Endothelial cell of umbilical vein (primary cell): ENCODE results near the gene PRSS48. TPM values are rescaled to one million over a fixed set of nuclear protein-coding genes. Genes with fewer than 3 reads are reported as not detected.

Experiments
- BruUV-seq: library from RNA; stranded (reverse); fragments of 400-500 nt; replicated peaks from 2 replicates; lab custom pipeline; 2021; lab: Mats Ljungman, UMichigan
- CTCF ChIA-PET: fragments of 300-600, 350-600 bp; sonication (Branson Sonifier 250); formaldehyde crosslinking; loops from one replicate; lab custom pipeline; 2021; ENCODE audit warnings: antibody characterized with exemption, inconsistent platforms; lab: Charles Lee
- POLR2A ChIA-PET: fragments of 300-600, 350-600 bp; sonication (Branson Sonifier 250); formaldehyde crosslinking; loops from one replicate; lab custom pipeline; 2021; ENCODE audit warnings: antibody characterized with exemption, inconsistent platforms; lab: Charles Lee
- DNase-seq: peaks from one replicate; pipeline ENCODE4 v3.0.0-alpha.2; 2011; ENCODE audit warnings: low read depth, low spot score
- FAIRE-seq: peaks from 2 replicates; lab custom pipeline; 2011; peaks lifted over from hg19 to GRCh38; lab: Jason Lieb, UNC
- H2AFZ ChIP-seq: 2 replicates; pipeline ENCODE4 v1.6.0; 2012; ENCODE audit warnings: low read depth, low read length, control low read depth, inconsistent platforms
- H3K27ac ChIP-seq: 2 replicates; pipeline ENCODE4 v1.5.1; 2011; ENCODE audit warnings: low read depth, mild to moderate bottlenecking, control low read depth, low read length, moderate library complexity; ENCODE audit not compliant: insufficient read depth
- H3K27me3 ChIP-seq, 2 experiments: 2 replicates each; pipeline versions ENCODE4 v1.6.0 to v1.6.1; 2011; ENCODE audit warnings: low read length in 2 of 2, mixed read lengths in 1 of 2; ENCODE audit not compliant: control insufficient read depth in 2 of 2, insufficient read depth in 2 of 2
- H3K36me3 ChIP-seq, 2 experiments: 2 replicates in 1 of 2; 3 replicates in 1 of 2; pipeline ENCODE4 v1.5.1; 2011; ENCODE audit warnings: low read length in 2 of 2, mild to moderate bottlenecking in 1 of 2, moderate library complexity in 1 of 2; ENCODE audit not compliant: control insufficient read depth in 2 of 2, insufficient read depth in 2 of 2; ENCODE audit errors: extremely low read depth in 1 of 2
- H3K4me1 ChIP-seq: 3 replicates; pipeline ENCODE4 v1.5.1; 2011; ENCODE audit warnings: mild to moderate bottlenecking, low read length; ENCODE audit not compliant: control insufficient read depth, insufficient read depth; ENCODE audit errors: extremely low read depth
- H3K4me2 ChIP-seq: 2 replicates; pipeline ENCODE4 v1.6.1; 2011; ENCODE audit warnings: low read length, control low read depth, mixed read lengths; ENCODE audit not compliant: insufficient read depth
- H3K4me3 ChIP-seq, 3 experiments: fragments of 200-600 bp in 1 of 3; sonication (generic), shearing (Covaris generic) in 1 of 3; replicated peaks in 1 of 3; 2 replicates each; pipeline ENCODE4 v1.5.1; 2011 to 2016; ENCODE audit warnings: control low read depth in 3 of 3, low read length in 3 of 3, mild to moderate bottlenecking in 2 of 3, inconsistent platforms in 1 of 3, low read depth in 1 of 3, moderate library complexity in 1 of 3; ENCODE audit not compliant: insufficient read depth in 1 of 3
- H3K79me2 ChIP-seq: 2 replicates; pipeline ENCODE4 v1.6.0; 2012; ENCODE audit warnings: low read length, inconsistent platforms; ENCODE audit not compliant: control insufficient read depth, insufficient read depth
- H3K9ac ChIP-seq: replicated peaks from 2 replicates; pipeline ENCODE3; 2011; ENCODE audit warnings: low read length, control low read depth; ENCODE audit not compliant: insufficient read depth; ENCODE audit errors: extremely low read depth
- H3K9me1 ChIP-seq: replicated peaks from 3 replicates; pipeline ENCODE4 v1.6.0; 2011; ENCODE audit warnings: mild to moderate bottlenecking, low read length; ENCODE audit not compliant: control insufficient read depth, insufficient read depth; ENCODE audit errors: extremely low read depth
- H3K9me3 ChIP-seq: replicated peaks from 2 replicates; pipeline ENCODE4 v1.5.1; 2012; ENCODE audit warnings: low read length, inconsistent platforms; ENCODE audit not compliant: control insufficient read depth, insufficient read depth
- H4K20me1 ChIP-seq: replicated peaks from 2 replicates; pipeline ENCODE3; 2011; ENCODE audit warnings: mild to moderate bottlenecking, low read length; ENCODE audit not compliant: control insufficient read depth, insufficient read depth; ENCODE audit errors: extremely low read depth
- EZH2 ChIP-seq: IDR thresholded peaks from 2 replicates; pipeline ENCODE4 v1.6.1; 2012; ENCODE audit warnings: borderline replicate concordance, low read depth, mild to moderate bottlenecking, moderate library complexity, low read length, inconsistent platforms; ENCODE audit not compliant: severe bottlenecking
- FOS ChIP-seq: IDR thresholded peaks from 2 replicates; pipeline ENCODE4 v1.6.1; 2011; ENCODE audit warnings: mild to moderate bottlenecking, low read length, moderate library complexity, borderline replicate concordance; ENCODE audit not compliant: insufficient read depth
- GATA2 ChIP-seq: IDR thresholded peaks from 2 replicates; pipeline ENCODE4 v1.7.0; 2011; ENCODE audit warnings: low read depth, mild to moderate bottlenecking, moderate library complexity, mixed read lengths, low read length; ENCODE audit not compliant: insufficient read length, insufficient read depth
- JUN ChIP-seq: IDR thresholded peaks from 2 replicates; pipeline ENCODE4 v1.6.1; 2011; ENCODE audit warnings: borderline replicate concordance, low read depth; ENCODE audit not compliant: insufficient read length, insufficient read depth
- MYC ChIP-seq: IDR thresholded peaks from one replicate; pipeline ENCODE4 v1.6.1; 2011; ENCODE audit warnings: mild to moderate bottlenecking, low read depth, low read length
- POLR2A ChIP-seq: IDR thresholded peaks from 2 replicates; pipeline ENCODE4 v1.6.1; 2012; ENCODE audit warnings: low read depth, mild to moderate bottlenecking, control low read depth, low read length
- POLR2AphosphoS5 ChIP-seq: IDR thresholded peaks from 2 replicates; pipeline ENCODE4 v1.6.1; 2012; ENCODE audit warnings: low read depth, mild to moderate bottlenecking, control low read depth, low read length, moderate library complexity; ENCODE audit not compliant: insufficient read depth
- dilution Hi-C: fragments of 300-500 bp; cut with MboI; formaldehyde crosslinking; loops from one replicate; pipeline ENCODE4 v1.15.0; 2019; ENCODE audit warnings: low sequenced_read_pairs; ENCODE audit not compliant: extremely low pct_ligation_motif_present
- intact Hi-C: fragments of 100-400 bp; cut with micrococcal nuclease; formaldehyde crosslinking; loops from one replicate; pipeline ENCODE4 v1.10.0; 2022
- polyA plus RNA-seq, 4 experiments: library from polyadenylated mRNA; depleted of rRNA in 3 of 4; stranded (reverse) in 3 of 4; unstranded in 1 of 4; fragments of >200 nt; gene quantifications; 2 replicates each; pipeline versions ENCODE4 v1.2.1 to v1.2.3, GENCODE V29; 2011 to 2012; ENCODE audit warnings: missing spikeins in 1 of 4
- total RNA-seq: library from RNA; stranded (reverse); gene quantifications from 2 replicates; pipeline ENCODE4 v1.2.3, GENCODE V29; 2021
- TF ChIP-seq, protein P1 (sequence below): IDR thresholded peaks from 2 replicates; pipeline ENCODE4 v1.6.1; 2011; ENCODE audit not compliant: insufficient read depth, insufficient read length
- TF ChIP-seq, protein P2 (sequence below), 2 donors: IDR thresholded peaks; 1 replicate in 1 of 2; 2 replicates in 1 of 2; pipeline ENCODE4 v1.5.1; 2011; ENCODE audit warnings: low read length in 2 of 2, mild to moderate bottlenecking in 2 of 2, moderate library complexity in 2 of 2, control low read depth in 1 of 2, inconsistent platforms in 1 of 2, low read depth in 1 of 2; ENCODE audit not compliant: insufficient read depth in 1 of 2; ENCODE audit errors: extremely low read depth in 1 of 2

Gene PRSS48
- total and polyA plus RNA-seq, 2 donors (not counting 3 experiments of a cell fraction or from before 2014, with no cell fraction given), result not detected

GRCh38 chr4:151239608-151240007 lies 37.4 kb upstream of the PRSS48 start:
- no peak overlapping the region for H3K27ac ChIP-seq
- DNase-seq, result no peak
- intact Hi-C loops, result no loop called here
- H3K4me3 ChIP-seq, result no peak overlapping the region
- no peak overlapping the region for H3K9ac ChIP-seq
- no peak overlapping the region for H2AFZ ChIP-seq
- no peaks in the 10 kb centered on the region for H4K20me1 ChIP-seq
- CTCF ChIA-PET, result interaction anchor here (0.7 to 2.2 kb wide), 5 partner anchors 86 to 364 kb away, joined by 3 to 8 read pairs (median 4); no protein-coding TSS in a partner anchor
- TF ChIP-seq JUN (no peak), POLR2AphosphoS5 (no peak), FOS (no peak), EZH2 (no peak), GATA2 (no peak), MYC (no peak), POLR2A (no peak)
- TF ChIP-seq, protein P1, sequence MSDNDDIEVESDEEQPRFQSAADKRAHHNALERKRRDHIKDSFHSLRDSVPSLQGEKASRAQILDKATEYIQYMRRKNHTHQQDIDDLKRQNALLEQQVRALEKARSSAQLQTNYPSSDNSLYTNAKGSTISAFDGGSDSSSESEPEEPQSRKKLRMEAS, result no peak
- TF ChIP-seq, protein P2, sequence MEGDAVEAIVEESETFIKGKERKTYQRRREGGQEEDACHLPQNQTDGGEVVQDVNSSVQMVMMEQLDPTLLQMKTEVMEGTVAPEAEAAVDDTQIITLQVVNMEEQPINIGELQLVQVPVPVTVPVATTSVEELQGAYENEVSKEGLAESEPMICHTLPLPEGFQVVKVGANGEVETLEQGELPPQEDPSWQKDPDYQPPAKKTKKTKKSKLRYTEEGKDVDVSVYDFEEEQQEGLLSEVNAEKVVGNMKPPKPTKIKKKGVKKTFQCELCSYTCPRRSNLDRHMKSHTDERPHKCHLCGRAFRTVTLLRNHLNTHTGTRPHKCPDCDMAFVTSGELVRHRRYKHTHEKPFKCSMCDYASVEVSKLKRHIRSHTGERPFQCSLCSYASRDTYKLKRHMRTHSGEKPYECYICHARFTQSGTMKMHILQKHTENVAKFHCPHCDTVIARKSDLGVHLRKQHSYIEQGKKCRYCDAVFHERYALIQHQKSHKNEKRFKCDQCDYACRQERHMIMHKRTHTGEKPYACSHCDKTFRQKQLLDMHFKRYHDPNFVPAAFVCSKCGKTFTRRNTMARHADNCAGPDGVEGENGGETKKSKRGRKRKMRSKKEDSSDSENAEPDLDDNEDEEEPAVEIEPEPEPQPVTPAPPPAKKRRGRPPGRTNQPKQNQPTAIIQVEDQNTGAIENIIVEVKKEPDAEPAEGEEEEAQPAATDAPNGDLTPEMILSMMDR (IDR thresholded peaks at IDR 0.05; ENCODE audit: extremely low read depth in 1 of 2, insufficient read depth in 1 of 2, low read depth in 1 of 2, low read length in 2 of 2), result no peak
- no peaks in the 10 kb centered on the region for H3K36me3 ChIP-seq
- H3K27me3 ChIP-seq, result no peaks in the 10 kb centered on the region
- dilution Hi-C loops, result no loop called here
- H3K9me3 ChIP-seq, result no peaks in the 10 kb centered on the region
- no peaks in the 10 kb centered on the region for H3K9me1 ChIP-seq
- no TSS peak for BruUV-seq
- POLR2A ChIA-PET, result interaction anchor here (0.6 kb wide), 1 partner anchor 12 kb away, joined by 3 read pairs; no protein-coding TSS in a partner anchor
- H3K4me1 ChIP-seq, result no peaks in the 10 kb centered on the region
- peaks cover 2% of the 10 kb centered on the region for H3K79me2 ChIP-seq
- no peak overlapping the region for H3K4me2 ChIP-seq
- FAIRE-seq, result no peak
